HepG2 (cell line): ENCODE measurements around the gene PPDPF. TPM values are rescaled to one million over a fixed set of nuclear protein-coding genes. Genes with fewer than 3 reads are reported as not detected.
A peak's percentile ranks its signal among the peaks of the same experiment; 100 is the strongest.

Experiments used
- BRF2 ChIP-seq: sonication (generic); formaldehyde crosslinking; IDR thresholded peaks from 2 replicates; pipeline ENCODE4 v1.8.1; 2022; ENCODE audit warnings: mild to moderate bottlenecking, missing genetic modification reagents
- KDM2A ChIP-seq: sonication (generic); formaldehyde crosslinking; IDR thresholded peaks from 2 replicates; pipeline ENCODE4 v1.4.0; 2020; ENCODE audit warnings: low read depth, missing genetic modification reagents, borderline replicate concordance
- MAFF ChIP-seq: IDR thresholded peaks from 2 replicates; pipeline ENCODE4 v1.6.1; 2011; ENCODE audit warnings: low read depth, low read length, improper control_type of control experiment
- MXD1 ChIP-seq: sonication (generic); formaldehyde crosslinking; IDR thresholded peaks from 2 replicates; pipeline ENCODE4 v1.4.0; 2020; ENCODE audit warnings: mild to moderate bottlenecking, missing genetic modification reagents
- MXI1 ChIP-seq: IDR thresholded peaks from 3 replicates; pipeline ENCODE4 v1.6.1; 2012; ENCODE audit warnings: low read depth, low read length, inconsistent platforms, borderline replicate concordance
- NCOR1 ChIP-seq: fragments of 200-600 bp; sonication (generic); IDR thresholded peaks from 2 replicates; pipeline ENCODE4 v1.7.0; 2017; ENCODE audit warnings: antibody characterized with exemption, low read length, borderline replicate concordance
- SALL1 ChIP-seq: sonication (generic); formaldehyde crosslinking; IDR thresholded peaks from 2 replicates; pipeline ENCODE4 v1.8.0; 2022; ENCODE audit warnings: mild to moderate bottlenecking, missing genetic modification reagents
- THYN1 ChIP-seq: sonication (generic); formaldehyde crosslinking; IDR thresholded peaks from 2 replicates; pipeline ENCODE4 v1.8.1; 2023; ENCODE audit warnings: low read depth, mild to moderate bottlenecking, moderate library complexity, missing genetic modification reagents, borderline replicate concordance
- ZBTB3 ChIP-seq: sonication (generic); formaldehyde crosslinking; IDR thresholded peaks from 2 replicates; pipeline ENCODE4 v1.4.0; 2020; ENCODE audit warnings: low read depth, mild to moderate bottlenecking, moderate library complexity, missing genetic modification reagents, borderline replicate concordance
- ZNF143 ChIP-seq: sonication (generic); formaldehyde crosslinking; IDR thresholded peaks from 2 replicates; pipeline ENCODE4 v1.4.0; 2020; ENCODE audit warnings: missing genetic modification reagents
- ZNF3 ChIP-seq: IDR thresholded peaks from 2 replicates; pipeline ENCODE4 v1.7.0; 2017; ENCODE audit warnings: inconsistent platforms
- ZNF530 ChIP-seq: sonication (generic); formaldehyde crosslinking; IDR thresholded peaks from 2 replicates; pipeline ENCODE4 v1.5.0; 2020; ENCODE audit warnings: low read depth, mild to moderate bottlenecking, missing genetic modification reagents
- ZNF567 ChIP-seq: sonication (generic); formaldehyde crosslinking; IDR thresholded peaks from 2 replicates; pipeline ENCODE4 v1.8.1; 2023; ENCODE audit warnings: mild to moderate bottlenecking, missing genetic modification reagents, borderline replicate concordance
- ZNF639 ChIP-seq: conservative IDR thresholded peaks from 2 replicates; pipeline ENCODE4 v1.6.1; 2018; ENCODE audit warnings: missing genetic modification reagents
- polyA plus RNA-seq, 8 experiments: library from polyadenylated mRNA; depleted of rRNA in 3 of 8; stranded (reverse) in 7 of 8; unstranded in 1 of 8; fragments of >200 nt; fragmentation: Illumina TruSeq in 4 of 8; extraction: Trizol in 4 of 8; gene quantifications; 2 replicates each; pipeline versions ENCODE4 v1.2.1 to v1.2.3, GENCODE V29; 2011 to 2016; ENCODE audit warnings: low read depth in 4 of 8, missing spikeins in 1 of 8, mixed read lengths in 1 of 8; ENCODE audit not compliant: insufficient read depth in 1 of 8
- total RNA-seq, 5 experiments: library from RNA; depleted of rRNA; stranded (reverse); fragments of >200 nt; fragmentation: Illumina TruSeq; extraction: Trizol; gene quantifications; 2 replicates each; pipeline ENCODE4 v1.2.3, GENCODE V29; 2016; ENCODE audit warnings: low read depth in 1 of 5
- TF ChIP-seq, protein P1 (sequence below): IDR thresholded peaks from 2 replicates; pipeline ENCODE4 v1.6.1; 2016; ENCODE audit warnings: low read depth, missing genetic modification reagents, missing compliant biosample characterization
- TF ChIP-seq, protein P2 (sequence below): sonication (generic); formaldehyde crosslinking; IDR thresholded peaks from 2 replicates; pipeline ENCODE4 v1.4.0; 2020; ENCODE audit warnings: missing genetic modification reagents
- TF ChIP-seq, protein P3 (sequence below): sonication (generic); formaldehyde crosslinking; IDR thresholded peaks from 2 replicates; pipeline ENCODE4 v1.8.0; 2023; ENCODE audit warnings: mild to moderate bottlenecking, missing genetic modification reagents

Gene PPDPF
- total and polyA plus RNA-seq, 2 of the 13 experiments (the other 11 are each of a cell fraction or from before 2014, with no cell fraction given) = 1.8 to 7.0 TPM

DNA sequence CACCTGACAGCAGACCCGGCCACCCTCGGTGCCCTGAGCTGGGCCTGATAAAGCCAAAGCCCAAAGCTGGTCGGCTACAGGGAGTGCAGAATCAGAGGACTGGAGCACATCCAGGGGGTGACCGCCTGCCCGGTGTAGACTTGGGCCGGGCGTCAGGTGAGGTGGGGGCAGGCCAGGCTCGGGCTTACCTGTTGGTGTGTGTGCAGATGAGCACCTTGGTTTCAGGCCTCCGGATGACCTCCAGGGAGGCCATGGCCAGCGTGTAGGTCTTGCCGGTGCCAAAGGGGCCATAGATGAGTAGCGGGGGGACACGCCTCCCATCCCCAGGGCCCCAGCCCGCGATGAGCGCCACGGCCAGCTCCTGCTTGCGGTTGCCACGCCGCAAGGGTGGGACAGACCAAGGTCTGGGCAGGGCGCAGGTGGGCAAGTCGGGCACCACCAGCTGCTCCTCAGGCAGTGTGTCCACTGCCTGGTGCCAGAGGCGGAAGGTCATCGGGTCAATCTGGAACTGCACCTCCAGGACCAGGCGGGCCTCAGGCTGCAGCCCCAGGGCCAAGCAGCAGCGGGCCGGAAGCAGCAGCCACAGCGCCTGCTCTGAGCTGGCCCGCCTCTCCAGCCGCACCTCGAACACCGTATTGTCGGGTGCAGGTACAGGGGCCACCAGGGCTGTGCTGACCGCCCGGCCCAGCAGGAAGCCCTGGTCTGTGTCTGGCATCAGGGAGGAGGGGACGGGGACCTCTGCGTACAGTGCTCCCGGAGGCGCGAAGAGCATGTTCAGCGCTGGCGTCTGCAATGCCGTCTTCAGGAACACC is 47.8 kb downstream of the PPDPF start (continued):
- TF ChIP-seq, protein P1, sequence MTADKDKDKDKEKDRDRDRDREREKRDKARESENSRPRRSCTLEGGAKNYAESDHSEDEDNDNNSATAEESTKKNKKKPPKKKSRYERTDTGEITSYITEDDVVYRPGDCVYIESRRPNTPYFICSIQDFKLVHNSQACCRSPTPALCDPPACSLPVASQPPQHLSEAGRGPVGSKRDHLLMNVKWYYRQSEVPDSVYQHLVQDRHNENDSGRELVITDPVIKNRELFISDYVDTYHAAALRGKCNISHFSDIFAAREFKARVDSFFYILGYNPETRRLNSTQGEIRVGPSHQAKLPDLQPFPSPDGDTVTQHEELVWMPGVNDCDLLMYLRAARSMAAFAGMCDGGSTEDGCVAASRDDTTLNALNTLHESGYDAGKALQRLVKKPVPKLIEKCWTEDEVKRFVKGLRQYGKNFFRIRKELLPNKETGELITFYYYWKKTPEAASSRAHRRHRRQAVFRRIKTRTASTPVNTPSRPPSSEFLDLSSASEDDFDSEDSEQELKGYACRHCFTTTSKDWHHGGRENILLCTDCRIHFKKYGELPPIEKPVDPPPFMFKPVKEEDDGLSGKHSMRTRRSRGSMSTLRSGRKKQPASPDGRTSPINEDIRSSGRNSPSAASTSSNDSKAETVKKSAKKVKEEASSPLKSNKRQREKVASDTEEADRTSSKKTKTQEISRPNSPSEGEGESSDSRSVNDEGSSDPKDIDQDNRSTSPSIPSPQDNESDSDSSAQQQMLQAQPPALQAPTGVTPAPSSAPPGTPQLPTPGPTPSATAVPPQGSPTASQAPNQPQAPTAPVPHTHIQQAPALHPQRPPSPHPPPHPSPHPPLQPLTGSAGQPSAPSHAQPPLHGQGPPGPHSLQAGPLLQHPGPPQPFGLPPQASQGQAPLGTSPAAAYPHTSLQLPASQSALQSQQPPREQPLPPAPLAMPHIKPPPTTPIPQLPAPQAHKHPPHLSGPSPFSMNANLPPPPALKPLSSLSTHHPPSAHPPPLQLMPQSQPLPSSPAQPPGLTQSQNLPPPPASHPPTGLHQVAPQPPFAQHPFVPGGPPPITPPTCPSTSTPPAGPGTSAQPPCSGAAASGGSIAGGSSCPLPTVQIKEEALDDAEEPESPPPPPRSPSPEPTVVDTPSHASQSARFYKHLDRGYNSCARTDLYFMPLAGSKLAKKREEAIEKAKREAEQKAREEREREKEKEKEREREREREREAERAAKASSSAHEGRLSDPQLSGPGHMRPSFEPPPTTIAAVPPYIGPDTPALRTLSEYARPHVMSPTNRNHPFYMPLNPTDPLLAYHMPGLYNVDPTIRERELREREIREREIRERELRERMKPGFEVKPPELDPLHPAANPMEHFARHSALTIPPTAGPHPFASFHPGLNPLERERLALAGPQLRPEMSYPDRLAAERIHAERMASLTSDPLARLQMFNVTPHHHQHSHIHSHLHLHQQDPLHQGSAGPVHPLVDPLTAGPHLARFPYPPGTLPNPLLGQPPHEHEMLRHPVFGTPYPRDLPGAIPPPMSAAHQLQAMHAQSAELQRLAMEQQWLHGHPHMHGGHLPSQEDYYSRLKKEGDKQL (CRISPR knock-in tag) = no peak
- TF ChIP-seq THYN1 (no peak), MXD1 (CRISPR knock-in tag) (0 out of 2 replicates have a peak, but pooled peaks have one; percentile 18), ZNF639 (CRISPR knock-in tag) (no peak), ZBTB3 (no peak), ZNF567 (CRISPR knock-in tag) (no peak), SALL1 (CRISPR knock-in tag) (no peak), ZNF3 (CRISPR knock-in tag) (no peak), KDM2A (0 out of 2 replicates have a peak, but pooled peaks have one; percentile 9), NCOR1 (no peak), MAFF (no peak), ZNF143 (no peak), MXI1 (no peak), ZNF530 (no peak), BRF2 (CRISPR knock-in tag) (no peak)
- TF ChIP-seq, protein P2, sequence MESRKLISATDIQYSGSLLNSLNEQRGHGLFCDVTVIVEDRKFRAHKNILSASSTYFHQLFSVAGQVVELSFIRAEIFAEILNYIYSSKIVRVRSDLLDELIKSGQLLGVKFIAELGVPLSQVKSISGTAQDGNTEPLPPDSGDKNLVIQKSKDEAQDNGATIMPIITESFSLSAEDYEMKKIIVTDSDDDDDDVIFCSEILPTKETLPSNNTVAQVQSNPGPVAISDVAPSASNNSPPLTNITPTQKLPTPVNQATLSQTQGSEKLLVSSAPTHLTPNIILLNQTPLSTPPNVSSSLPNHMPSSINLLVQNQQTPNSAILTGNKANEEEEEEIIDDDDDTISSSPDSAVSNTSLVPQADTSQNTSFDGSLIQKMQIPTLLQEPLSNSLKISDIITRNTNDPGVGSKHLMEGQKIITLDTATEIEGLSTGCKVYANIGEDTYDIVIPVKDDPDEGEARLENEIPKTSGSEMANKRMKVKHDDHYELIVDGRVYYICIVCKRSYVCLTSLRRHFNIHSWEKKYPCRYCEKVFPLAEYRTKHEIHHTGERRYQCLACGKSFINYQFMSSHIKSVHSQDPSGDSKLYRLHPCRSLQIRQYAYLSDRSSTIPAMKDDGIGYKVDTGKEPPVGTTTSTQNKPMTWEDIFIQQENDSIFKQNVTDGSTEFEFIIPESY = 0 out of 2 replicates have a peak, but pooled peaks have one; percentile 13
- TF ChIP-seq, protein P3, sequence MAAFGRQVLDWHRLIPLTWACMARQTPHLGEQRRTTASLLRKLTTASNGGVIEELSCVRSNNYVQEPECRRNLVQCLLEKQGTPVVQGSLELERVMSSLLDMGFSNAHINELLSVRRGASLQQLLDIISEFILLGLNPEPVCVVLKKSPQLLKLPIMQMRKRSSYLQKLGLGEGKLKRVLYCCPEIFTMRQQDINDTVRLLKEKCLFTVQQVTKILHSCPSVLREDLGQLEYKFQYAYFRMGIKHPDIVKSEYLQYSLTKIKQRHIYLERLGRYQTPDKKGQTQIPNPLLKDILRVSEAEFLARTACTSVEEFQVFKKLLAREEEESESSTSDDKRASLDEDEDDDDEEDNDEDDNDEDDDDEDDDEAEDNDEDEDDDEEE (CRISPR knock-in tag) = no peak
